Mammary epithelial cell (primary cell): Measurements from ENCODE around the gene ZNF778.
A peak's percentile ranks its signal among the peaks of the same experiment; 100 is the strongest.

Experiments used
- EZH2 ChIP-seq: IDR thresholded peaks from 2 replicates; pipeline ENCODE4 v1.6.1; 2012; ENCODE audit warnings: low read length, inconsistent platforms, borderline replicate concordance
- TF ChIP-seq, protein P1 (sequence below), 2 donors: IDR thresholded peaks in 1 of 2; conservative IDR thresholded peaks in 1 of 2; 2 replicates each; pipeline ENCODE4 v1.5.1; 2011 to 2012; ENCODE audit warnings: inconsistent platforms in 2 of 2, low read length in 2 of 2, mild to moderate bottlenecking in 2 of 2, control low read depth in 1 of 2, low read depth in 1 of 2; ENCODE audit not compliant: insufficient read depth in 1 of 2; ENCODE audit errors: extremely low read depth in 1 of 2

DNA sequence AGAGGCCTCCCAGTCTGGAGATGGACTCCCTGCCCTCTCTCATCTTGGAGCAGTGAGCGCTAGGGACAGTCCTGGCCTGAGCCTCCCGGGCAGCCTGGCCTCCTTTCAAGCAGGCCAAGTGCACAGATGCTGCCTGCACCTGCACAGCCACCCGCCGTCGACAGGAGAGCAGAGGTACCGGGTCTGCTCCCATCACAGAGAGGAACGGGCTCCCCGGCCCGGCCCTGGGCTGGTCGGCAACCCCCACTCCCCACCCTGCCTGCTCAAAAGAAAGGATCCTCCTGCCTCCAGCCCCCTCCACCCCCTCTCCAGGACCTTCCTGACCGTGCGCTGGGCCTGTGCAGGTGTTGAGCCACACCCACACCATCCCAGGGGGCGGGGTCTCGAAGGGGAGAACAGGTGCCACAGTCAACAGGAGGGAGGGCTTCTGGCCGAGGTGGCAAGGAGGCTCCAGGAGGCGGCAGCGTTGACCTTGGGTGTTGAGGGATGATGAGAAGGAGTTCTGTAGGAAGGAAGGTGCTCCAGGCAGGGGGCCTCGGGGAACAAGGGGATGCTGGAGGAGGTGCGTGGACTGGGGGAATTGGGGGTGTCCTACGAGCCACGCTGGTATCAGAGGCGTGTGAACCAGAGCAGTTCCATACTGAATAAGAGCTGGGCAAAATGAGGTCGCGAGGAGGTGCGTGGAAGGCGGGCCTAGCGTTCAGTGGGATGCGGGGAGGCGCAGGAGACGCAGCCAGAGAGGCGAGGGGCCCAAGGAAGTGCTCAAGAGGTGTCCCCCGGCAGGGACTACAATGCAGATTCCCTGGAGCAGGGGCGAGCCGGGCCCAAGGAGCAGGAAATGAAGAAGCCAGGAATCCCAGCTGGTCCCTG is 46.9 kb upstream of the ZNF778 start:
- TF ChIP-seq, protein P1, sequence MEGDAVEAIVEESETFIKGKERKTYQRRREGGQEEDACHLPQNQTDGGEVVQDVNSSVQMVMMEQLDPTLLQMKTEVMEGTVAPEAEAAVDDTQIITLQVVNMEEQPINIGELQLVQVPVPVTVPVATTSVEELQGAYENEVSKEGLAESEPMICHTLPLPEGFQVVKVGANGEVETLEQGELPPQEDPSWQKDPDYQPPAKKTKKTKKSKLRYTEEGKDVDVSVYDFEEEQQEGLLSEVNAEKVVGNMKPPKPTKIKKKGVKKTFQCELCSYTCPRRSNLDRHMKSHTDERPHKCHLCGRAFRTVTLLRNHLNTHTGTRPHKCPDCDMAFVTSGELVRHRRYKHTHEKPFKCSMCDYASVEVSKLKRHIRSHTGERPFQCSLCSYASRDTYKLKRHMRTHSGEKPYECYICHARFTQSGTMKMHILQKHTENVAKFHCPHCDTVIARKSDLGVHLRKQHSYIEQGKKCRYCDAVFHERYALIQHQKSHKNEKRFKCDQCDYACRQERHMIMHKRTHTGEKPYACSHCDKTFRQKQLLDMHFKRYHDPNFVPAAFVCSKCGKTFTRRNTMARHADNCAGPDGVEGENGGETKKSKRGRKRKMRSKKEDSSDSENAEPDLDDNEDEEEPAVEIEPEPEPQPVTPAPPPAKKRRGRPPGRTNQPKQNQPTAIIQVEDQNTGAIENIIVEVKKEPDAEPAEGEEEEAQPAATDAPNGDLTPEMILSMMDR (conservative IDR thresholded peaks at IDR 0.05 in 1 of 2, IDR thresholded peaks at IDR 0.05 in 1 of 2; ENCODE audit: extremely low read depth in 1 of 2, insufficient read depth in 1 of 2, low read depth in 1 of 2, low read length in 2 of 2): peak in 1 of 2 donors; percentile 18
- TF ChIP-seq EZH2: no peak
